Measurements from ENCODE around the gene EBNA1BP2. TPM values are rescaled to one million over a fixed set of nuclear protein-coding genes. Genes with fewer than 3 reads are reported as not detected.

EBNA1BP2 gene
- total and polyA plus RNA-seq, 2 donors (not counting 1 experiment from before 2014, with no cell fraction given), result 10.1 to 27.4 TPM

DNA sequence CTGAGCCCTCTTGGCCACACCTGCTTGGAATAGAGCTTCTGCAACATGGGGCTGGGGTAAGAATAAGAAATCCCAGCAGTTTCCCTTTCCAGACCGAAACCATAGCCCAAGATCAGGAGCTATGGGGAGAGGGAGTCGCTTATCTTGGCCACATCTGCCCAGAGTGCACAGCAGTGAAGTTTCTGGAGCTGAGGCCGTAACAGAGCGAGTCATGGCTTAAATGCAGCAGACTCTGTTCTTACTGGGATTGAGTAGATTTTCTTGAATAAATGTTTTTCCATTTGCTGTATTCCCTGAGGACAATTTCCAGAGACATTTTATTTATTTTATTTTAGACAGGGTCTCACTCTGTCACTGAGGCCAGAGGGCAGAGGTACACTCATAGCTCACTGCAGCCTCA, 33.6 kb upstream of the EBNA1BP2 start:
- intact Hi-C loops (cut with micrococcal nuclease), result no loop called here
- ATAC-seq (ENCODE audit: low read depth) (no peak), DNase-seq (no peak)
- H3K27ac Mint-ChIP-seq, result no peak overlapping the region
- ChIA-PET CTCF (interaction anchor here (1.3 to 1.4 kb wide), 2 partner anchors 12 to 21 kb away, joined by 5 to 6 read pairs; no protein-coding TSS in a partner anchor), POLR2A (no interaction called here)
- Histone ChIP-seq H3K4me2 (replicated peaks; ENCODE audit: low read depth, low read length, poor library complexity, severe bottlenecking) (no peak overlapping the region), H2AFZ (ENCODE audit: insufficient read depth, low read depth, low read length, poor library complexity, severe bottlenecking) (no peak overlapping the region), H3K4me3 (ENCODE audit: control extremely low read depth in 1 of 5, extremely low read depth in 1 of 5, insufficient read depth in 1 of 5, low read depth in 2 of 5, low read length in 4 of 5) (no peak overlapping the region), H3K4me1 (ENCODE audit: control insufficient read depth in 2 of 2, insufficient read depth in 2 of 2, low read length in 2 of 2) (peaks cover 0 to 4% of the 10 kb centered on the region in 2 donors), H4K20me1 (ENCODE audit: control insufficient read depth, insufficient read depth, low read length, poor library complexity, severe bottlenecking) (no peaks in the 10 kb centered on the region), H3K9ac (ENCODE audit: low read length) (no peak overlapping the region), H3K36me3 (replicated peaks in 1 of 2; ENCODE audit: control extremely low read depth in 1 of 2, control insufficient read depth in 1 of 2, extremely low read depth in 1 of 2, insufficient read depth in 2 of 2, low read length in 1 of 2) (no peaks in the 10 kb centered on the region), H3K27me3 (replicated peaks in 1 of 4; ENCODE audit: control extremely low read depth in 1 of 4, control insufficient read depth in 3 of 4, insufficient read depth in 4 of 4, low read length in 3 of 4) (no peaks in the 10 kb centered on the region), H3K79me2 (ENCODE audit: control insufficient read depth, insufficient read depth, low read length) (no peaks in the 10 kb centered on the region), H3K9me3 (ENCODE audit: control extremely low read depth in 1 of 3, control insufficient read depth in 2 of 3, insufficient read depth in 1 of 3, low read length in 2 of 3) (peaks cover 0 to 2% (median 0%) of the 10 kb centered on the region in 3 donors), H3K27ac (ENCODE audit: low read length in 2 of 2) (no peak overlapping the region)
- WGBS (ENCODE audit: insufficient coverage), result 100% methylated on average over 1 of the region's 4 CpGs
- TF ChIP-seq, protein P1, sequence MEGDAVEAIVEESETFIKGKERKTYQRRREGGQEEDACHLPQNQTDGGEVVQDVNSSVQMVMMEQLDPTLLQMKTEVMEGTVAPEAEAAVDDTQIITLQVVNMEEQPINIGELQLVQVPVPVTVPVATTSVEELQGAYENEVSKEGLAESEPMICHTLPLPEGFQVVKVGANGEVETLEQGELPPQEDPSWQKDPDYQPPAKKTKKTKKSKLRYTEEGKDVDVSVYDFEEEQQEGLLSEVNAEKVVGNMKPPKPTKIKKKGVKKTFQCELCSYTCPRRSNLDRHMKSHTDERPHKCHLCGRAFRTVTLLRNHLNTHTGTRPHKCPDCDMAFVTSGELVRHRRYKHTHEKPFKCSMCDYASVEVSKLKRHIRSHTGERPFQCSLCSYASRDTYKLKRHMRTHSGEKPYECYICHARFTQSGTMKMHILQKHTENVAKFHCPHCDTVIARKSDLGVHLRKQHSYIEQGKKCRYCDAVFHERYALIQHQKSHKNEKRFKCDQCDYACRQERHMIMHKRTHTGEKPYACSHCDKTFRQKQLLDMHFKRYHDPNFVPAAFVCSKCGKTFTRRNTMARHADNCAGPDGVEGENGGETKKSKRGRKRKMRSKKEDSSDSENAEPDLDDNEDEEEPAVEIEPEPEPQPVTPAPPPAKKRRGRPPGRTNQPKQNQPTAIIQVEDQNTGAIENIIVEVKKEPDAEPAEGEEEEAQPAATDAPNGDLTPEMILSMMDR (IDR thresholded peaks at IDR 0.05), result no peak
- TF ChIP-seq EZH2 (IDR thresholded peaks at IDR 0.05; ENCODE audit: borderline replicate concordance, insufficient read depth, low read depth, low read length, poor library complexity, severe bottlenecking), result no peak
- H3K27me3 Mint-ChIP-seq, result peaks cover 6% of the 10 kb centered on the region
- H3K4me1 Mint-ChIP-seq, result peaks cover 2% of the 10 kb centered on the region
- H3K4me3 Mint-ChIP-seq, result no peak overlapping the region
- H3K9me3 Mint-ChIP-seq (ENCODE audit: insufficient read depth), result peaks cover 2% of the 10 kb centered on the region

DNA sequence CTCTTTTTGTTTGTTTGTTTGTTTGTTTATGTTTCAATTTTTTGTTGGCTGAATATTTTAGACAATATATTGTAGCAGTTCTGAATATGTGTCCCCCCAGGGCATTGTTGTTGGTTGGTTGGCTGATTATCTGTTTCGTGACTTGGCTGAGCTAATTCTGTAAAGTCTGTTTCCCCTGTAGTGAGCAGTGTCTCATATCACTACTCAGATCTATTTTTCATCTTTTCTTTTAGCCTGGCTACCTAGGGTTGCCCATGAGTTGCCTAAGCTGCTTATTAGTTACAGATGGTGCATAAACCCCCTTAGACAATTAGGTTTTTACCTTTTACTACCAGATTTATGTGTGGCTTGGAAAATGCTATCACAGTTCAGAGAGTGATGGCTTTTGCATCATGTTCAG, 32.3 kb upstream of the EBNA1BP2 start:
- CTCF ChIA-PET, result no interaction called here
- H3K9me3 Mint-ChIP-seq (ENCODE audit: insufficient read depth), result peaks cover 2% of the 10 kb centered on the region

More for the DNA sequence above, 32.3 kb upstream of the EBNA1BP2 start:
- Mint-ChIP-seq H3K4me3 (no peak overlapping the region), H3K4me1 (peaks cover 2% of the 10 kb centered on the region), H3K27me3 (no peaks in the 10 kb centered on the region), H3K27ac (no peak overlapping the region)
- intact Hi-C loops (cut with micrococcal nuclease), result no loop called here
- ATAC-seq (ENCODE audit: low read depth) (no peak), DNase-seq (no peak)
- H3K36me3 ChIP-seq (replicated peaks in 1 of 2; ENCODE audit: control extremely low read depth in 1 of 2, control insufficient read depth in 1 of 2, extremely low read depth in 1 of 2, insufficient read depth in 2 of 2, low read length in 1 of 2), result no peaks in the 10 kb centered on the region
- peaks cover 0 to 2% (median 0%) of the 10 kb centered on the region in 3 donors for H3K9me3 ChIP-seq (ENCODE audit: control extremely low read depth in 1 of 3, control insufficient read depth in 2 of 3, insufficient read depth in 1 of 3, low read length in 2 of 3)
- H3K4me2 ChIP-seq (replicated peaks; ENCODE audit: low read depth, low read length, poor library complexity, severe bottlenecking), result no peak overlapping the region
- no peak overlapping the region for H3K27ac ChIP-seq (ENCODE audit: low read length in 2 of 2)
- no peak overlapping the region for H2AFZ ChIP-seq (ENCODE audit: insufficient read depth, low read depth, low read length, poor library complexity, severe bottlenecking)
- POLR2A ChIA-PET, result no interaction called here
- H3K4me3 ChIP-seq (ENCODE audit: control extremely low read depth in 1 of 5, extremely low read depth in 1 of 5, insufficient read depth in 1 of 5, low read depth in 2 of 5, low read length in 4 of 5), result no peak overlapping the region
- peaks cover 0 to 4% of the 10 kb centered on the region in 2 donors for H3K4me1 ChIP-seq (ENCODE audit: control insufficient read depth in 2 of 2, insufficient read depth in 2 of 2, low read length in 2 of 2)
- WGBS (ENCODE audit: insufficient coverage), result no CpG with 5 or more reads among the region's 1 CpG
- no peaks in the 10 kb centered on the region for H4K20me1 ChIP-seq (ENCODE audit: control insufficient read depth, insufficient read depth, low read length, poor library complexity, severe bottlenecking)
- no peaks in the 10 kb centered on the region for H3K27me3 ChIP-seq (replicated peaks in 1 of 4; ENCODE audit: control extremely low read depth in 1 of 4, control insufficient read depth in 3 of 4, insufficient read depth in 4 of 4, low read length in 3 of 4)
- H3K9ac ChIP-seq (ENCODE audit: low read length), result no peak overlapping the region
- no peaks in the 10 kb centered on the region for H3K79me2 ChIP-seq (ENCODE audit: control insufficient read depth, insufficient read depth, low read length)
- no peak for TF ChIP-seq EZH2 (IDR thresholded peaks at IDR 0.05; ENCODE audit: borderline replicate concordance, insufficient read depth, low read depth, low read length, poor library complexity, severe bottlenecking)
- TF ChIP-seq, protein P1 (IDR thresholded peaks at IDR 0.05), result no peak

Data from B cell (primary cell).